WTC11 (cell line): ENCODE data around the gene PPM1N.

Source experiments
- CREB1 ChIP-seq: sonication (generic); formaldehyde crosslinking; IDR thresholded peaks from 2 replicates; pipeline ENCODE4 v1.8.0; 2023; ENCODE audit warnings: mild to moderate bottlenecking, missing genetic modification reagents
- TF ChIP-seq, protein P1 (sequence below): fragments of 200-600 bp; IDR thresholded peaks from 2 replicates; pipeline ENCODE4 v1.8.0; 2022; ENCODE audit warnings: antibody characterized with exemption
- TF ChIP-seq, protein P2 (sequence below): sonication (generic); formaldehyde crosslinking; IDR thresholded peaks from 2 replicates; pipeline ENCODE4 v1.8.0; 2023; ENCODE audit warnings: missing genetic modification reagents

DNA sequence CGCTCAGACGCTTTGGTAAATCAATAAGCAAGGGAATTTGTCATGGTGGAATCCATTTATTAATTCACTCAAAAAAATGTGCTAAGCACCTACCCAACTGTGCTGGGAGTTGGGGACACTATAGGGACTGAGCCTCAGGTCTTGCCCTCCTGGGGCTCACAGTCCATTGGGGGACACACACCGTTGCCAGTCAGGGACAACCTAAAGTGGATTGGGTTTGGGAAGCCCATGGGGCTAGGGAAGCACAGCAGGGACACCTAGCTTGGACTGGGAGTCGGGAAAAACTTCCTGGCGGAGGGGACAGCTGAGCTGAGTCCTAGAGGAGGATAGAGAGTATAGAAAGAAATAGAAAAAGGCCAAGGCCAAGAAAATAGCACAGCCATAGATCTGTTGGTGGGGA, 21.9 kb upstream of the PPM1N start:
- TF ChIP-seq, protein P1, sequence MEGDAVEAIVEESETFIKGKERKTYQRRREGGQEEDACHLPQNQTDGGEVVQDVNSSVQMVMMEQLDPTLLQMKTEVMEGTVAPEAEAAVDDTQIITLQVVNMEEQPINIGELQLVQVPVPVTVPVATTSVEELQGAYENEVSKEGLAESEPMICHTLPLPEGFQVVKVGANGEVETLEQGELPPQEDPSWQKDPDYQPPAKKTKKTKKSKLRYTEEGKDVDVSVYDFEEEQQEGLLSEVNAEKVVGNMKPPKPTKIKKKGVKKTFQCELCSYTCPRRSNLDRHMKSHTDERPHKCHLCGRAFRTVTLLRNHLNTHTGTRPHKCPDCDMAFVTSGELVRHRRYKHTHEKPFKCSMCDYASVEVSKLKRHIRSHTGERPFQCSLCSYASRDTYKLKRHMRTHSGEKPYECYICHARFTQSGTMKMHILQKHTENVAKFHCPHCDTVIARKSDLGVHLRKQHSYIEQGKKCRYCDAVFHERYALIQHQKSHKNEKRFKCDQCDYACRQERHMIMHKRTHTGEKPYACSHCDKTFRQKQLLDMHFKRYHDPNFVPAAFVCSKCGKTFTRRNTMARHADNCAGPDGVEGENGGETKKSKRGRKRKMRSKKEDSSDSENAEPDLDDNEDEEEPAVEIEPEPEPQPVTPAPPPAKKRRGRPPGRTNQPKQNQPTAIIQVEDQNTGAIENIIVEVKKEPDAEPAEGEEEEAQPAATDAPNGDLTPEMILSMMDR, result no peak
- TF ChIP-seq, protein P2, sequence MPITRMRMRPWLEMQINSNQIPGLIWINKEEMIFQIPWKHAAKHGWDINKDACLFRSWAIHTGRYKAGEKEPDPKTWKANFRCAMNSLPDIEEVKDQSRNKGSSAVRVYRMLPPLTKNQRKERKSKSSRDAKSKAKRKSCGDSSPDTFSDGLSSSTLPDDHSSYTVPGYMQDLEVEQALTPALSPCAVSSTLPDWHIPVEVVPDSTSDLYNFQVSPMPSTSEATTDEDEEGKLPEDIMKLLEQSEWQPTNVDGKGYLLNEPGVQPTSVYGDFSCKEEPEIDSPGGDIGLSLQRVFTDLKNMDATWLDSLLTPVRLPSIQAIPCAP (CRISPR knock-in tag), result no peak
- TF ChIP-seq CREB1 (CRISPR knock-in tag), result no peak
